SU-DHL-6 (cell line): Measurements from ENCODE around the gene ZNF383.
"Not testable (repeated sequence)": the region's sequence is repeated elsewhere in the genome, so short reads cannot be mapped to it uniquely, and the experiment has no call there.

Experiments used
- CTCF ChIP-seq: fragments of 200-600 bp; sonication (generic); IDR thresholded peaks from one replicate; pipeline ENCODE4 v1.5.1; 2017; ENCODE audit warnings: antibody characterized with exemption, mild to moderate bottlenecking, low read length, moderate library complexity; ENCODE audit not compliant: insufficient read depth, poor library complexity, severe bottlenecking
- EZH2phosphoT487 ChIP-seq: fragments of 200-600 bp; sonication (generic), shearing (Covaris generic); conservative IDR thresholded peaks from 2 replicates; pipeline ENCODE4 v1.6.1; 2018; ENCODE audit warnings: mild to moderate bottlenecking, antibody characterized with exemption, low read length, moderate library complexity, mixed read lengths

- not testable (repeated sequence) for TF ChIP-seq CTCF, EZH2phosphoT487
Observed at GRCh38 chr19:37197115-37197514, 20.9 kb upstream of the ZNF383 start.
